A673 (cell line): ENCODE measurements around the gene GCDH. TPM values are rescaled to one million over a fixed set of nuclear protein-coding genes. Genes with fewer than 3 reads are reported as not detected.
"Not testable (repeated sequence)": the region's sequence is repeated elsewhere in the genome, so short reads cannot be mapped to it uniquely, and the experiment has no call there.

Experiments used
- BruUV-seq: library from RNA; stranded (reverse); fragments of 400-500 nt; replicated peaks from 2 replicates; lab custom pipeline; 2021; lab: Mats Ljungman, UMichigan
- CTCF ChIA-PET: fragments of 300-600 bp; sonication (Branson Sonifier 250); formaldehyde crosslinking; loops from one replicate; lab custom pipeline; 2022; ENCODE audit warnings: antibody characterized with exemption; lab: Charles Lee
- POLR2A ChIA-PET: fragments of 300-600 bp; sonication (Branson Sonifier 250); formaldehyde crosslinking; loops from one replicate; lab custom pipeline; 2022; ENCODE audit warnings: antibody characterized with exemption; ENCODE audit not compliant: low non-redundant PET; lab: Charles Lee
- DNase-seq: peaks from one replicate; pipeline ENCODE4 v3.0.0-alpha.2; 2015; ENCODE audit warnings: low spot score
- H3K27ac ChIP-seq: fragments of 200-600 bp; sonication (generic); 2 replicates; pipeline ENCODE4 v1.5.1; 2016; ENCODE audit warnings: mixed run types, low read depth, mild to moderate bottlenecking, mixed read lengths, antibody characterized with exemption, low read length; ENCODE audit not compliant: poor library complexity, severe bottlenecking
- H3K27me3 ChIP-seq: fragments of 200-600 bp; sonication (generic); replicated peaks from 2 replicates; pipeline ENCODE4 v1.6.1; 2017; ENCODE audit warnings: mixed run types, low read depth, mild to moderate bottlenecking, mixed read lengths, antibody characterized with exemption, low read length; ENCODE audit not compliant: insufficient read depth, poor library complexity
- H3K36me3 ChIP-seq: fragments of 200-600 bp; sonication (generic); 2 replicates; pipeline ENCODE4 v1.6.1; 2016; ENCODE audit warnings: mixed run types, mild to moderate bottlenecking, mixed read lengths, antibody characterized with exemption, low read length; ENCODE audit not compliant: insufficient read depth, poor library complexity, severe bottlenecking
- H3K4me1 ChIP-seq: fragments of 200-600 bp; sonication (generic); 2 replicates; pipeline ENCODE4 v1.6.1; 2017; ENCODE audit warnings: mixed run types, mild to moderate bottlenecking, mixed read lengths, antibody characterized with exemption, low read length; ENCODE audit not compliant: insufficient read depth, poor library complexity, severe bottlenecking
- H3K4me3 ChIP-seq: fragments of 200-600 bp; sonication (generic); 2 replicates; pipeline ENCODE4 v1.5.1; 2016; ENCODE audit warnings: low read depth, mixed run types, mild to moderate bottlenecking, mixed read lengths, low read length; ENCODE audit not compliant: poor library complexity, severe bottlenecking
- H3K9me3 ChIP-seq: fragments of 200-600 bp; sonication (generic); 2 replicates; pipeline ENCODE4 v1.6.1; 2016; ENCODE audit warnings: mixed run types, low read depth, mild to moderate bottlenecking, mixed read lengths, antibody characterized with exemption, low read length; ENCODE audit not compliant: poor library complexity, severe bottlenecking
- EZH2 ChIP-seq: fragments of 200-600 bp; sonication (generic); IDR thresholded peaks from 2 replicates; pipeline ENCODE4 v1.6.1; 2017; ENCODE audit warnings: borderline replicate concordance, low read depth, mild to moderate bottlenecking, mixed read lengths, antibody characterized with exemption, low read length; ENCODE audit not compliant: poor library complexity, severe bottlenecking
- intact Hi-C: fragments of 100-400 bp; cut with micrococcal nuclease; formaldehyde crosslinking; loops from one replicate; pipeline ENCODE4 v1.10.0; 2022; ENCODE audit not compliant: unreplicated experiment
- total RNA-seq: library from RNA; stranded (reverse); gene quantifications from 2 replicates; pipeline ENCODE4 v1.2.3, GENCODE V29; 2021
- TF ChIP-seq, protein P1 (sequence below): fragments of 300-800, 200-600 bp; sonication (generic); conservative IDR thresholded peaks from 2 replicates; pipeline ENCODE4 v1.5.1; 2017; ENCODE audit warnings: low read depth, mild to moderate bottlenecking, antibody characterized with exemption, low read length, moderate library complexity, mixed read lengths

Gene GCDH
- total RNA-seq, 1 experiment from 2014 or later = 47.3 TPM

DNA sequence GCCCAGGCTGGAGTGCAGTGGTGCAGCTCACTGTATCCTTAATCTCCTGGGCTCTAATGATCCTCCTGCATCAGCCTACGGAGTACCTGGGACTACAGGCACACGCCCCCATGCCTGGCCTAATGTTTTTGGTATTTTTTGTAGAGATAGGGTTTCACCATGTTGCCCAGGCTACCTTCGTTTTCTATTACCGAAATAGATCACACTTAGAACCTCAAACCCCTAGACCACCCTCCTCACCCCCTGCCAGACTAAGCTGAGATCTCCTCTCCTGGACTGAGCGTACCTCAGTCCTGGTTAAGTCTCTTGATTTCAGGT, 4.3 kb upstream of the GCDH start:
- intact Hi-C loops = no loop called here
- no peaks in the 10 kb centered on the region for H3K36me3 ChIP-seq
- BruUV-seq = no TSS peak
- no peak for DNase-seq
- TF ChIP-seq EZH2 = no peak
- TF ChIP-seq, protein P1, sequence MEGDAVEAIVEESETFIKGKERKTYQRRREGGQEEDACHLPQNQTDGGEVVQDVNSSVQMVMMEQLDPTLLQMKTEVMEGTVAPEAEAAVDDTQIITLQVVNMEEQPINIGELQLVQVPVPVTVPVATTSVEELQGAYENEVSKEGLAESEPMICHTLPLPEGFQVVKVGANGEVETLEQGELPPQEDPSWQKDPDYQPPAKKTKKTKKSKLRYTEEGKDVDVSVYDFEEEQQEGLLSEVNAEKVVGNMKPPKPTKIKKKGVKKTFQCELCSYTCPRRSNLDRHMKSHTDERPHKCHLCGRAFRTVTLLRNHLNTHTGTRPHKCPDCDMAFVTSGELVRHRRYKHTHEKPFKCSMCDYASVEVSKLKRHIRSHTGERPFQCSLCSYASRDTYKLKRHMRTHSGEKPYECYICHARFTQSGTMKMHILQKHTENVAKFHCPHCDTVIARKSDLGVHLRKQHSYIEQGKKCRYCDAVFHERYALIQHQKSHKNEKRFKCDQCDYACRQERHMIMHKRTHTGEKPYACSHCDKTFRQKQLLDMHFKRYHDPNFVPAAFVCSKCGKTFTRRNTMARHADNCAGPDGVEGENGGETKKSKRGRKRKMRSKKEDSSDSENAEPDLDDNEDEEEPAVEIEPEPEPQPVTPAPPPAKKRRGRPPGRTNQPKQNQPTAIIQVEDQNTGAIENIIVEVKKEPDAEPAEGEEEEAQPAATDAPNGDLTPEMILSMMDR = no peak
- ChIA-PET CTCF (no interaction called here), POLR2A (no interaction called here)
- no peak overlapping the region for H3K4me3 ChIP-seq
- H3K4me1 ChIP-seq = peaks cover 9% of the 10 kb centered on the region
- no peaks in the 10 kb centered on the region for H3K27me3 ChIP-seq
- no peak overlapping the region for H3K27ac ChIP-seq
- H3K9me3 ChIP-seq = peaks cover 12% of the 10 kb centered on the region

GRCh38 chr19:12886969-12887747, 3.8 kb upstream of the GCDH start, which contains the start of gene KLF1:
Gene KLF1 (minus strand): TSS chr19:12887201. CDS start chr19:12887140, 61 bp downstream.
- peaks cover 9% of the 10 kb centered on the region for H3K4me1 ChIP-seq
- no peak for TF ChIP-seq EZH2
- TF ChIP-seq, protein P1 = no peak
- H3K9me3 ChIP-seq = peaks cover 12% of the 10 kb centered on the region
- no TSS peak for BruUV-seq
- no peak for DNase-seq
- no peak within 1 kb of the TSS for H3K27ac ChIP-seq
- H3K36me3 ChIP-seq = no peaks in the 10 kb centered on the region
- POLR2A ChIA-PET = no interaction called here
- intact Hi-C loops = no loop called here
- H3K4me3 ChIP-seq = peak within 1 kb of the TSS; percentile 46
- H3K27me3 ChIP-seq = no peaks in the 10 kb centered on the region
- CTCF ChIA-PET = no interaction called here

DNA sequence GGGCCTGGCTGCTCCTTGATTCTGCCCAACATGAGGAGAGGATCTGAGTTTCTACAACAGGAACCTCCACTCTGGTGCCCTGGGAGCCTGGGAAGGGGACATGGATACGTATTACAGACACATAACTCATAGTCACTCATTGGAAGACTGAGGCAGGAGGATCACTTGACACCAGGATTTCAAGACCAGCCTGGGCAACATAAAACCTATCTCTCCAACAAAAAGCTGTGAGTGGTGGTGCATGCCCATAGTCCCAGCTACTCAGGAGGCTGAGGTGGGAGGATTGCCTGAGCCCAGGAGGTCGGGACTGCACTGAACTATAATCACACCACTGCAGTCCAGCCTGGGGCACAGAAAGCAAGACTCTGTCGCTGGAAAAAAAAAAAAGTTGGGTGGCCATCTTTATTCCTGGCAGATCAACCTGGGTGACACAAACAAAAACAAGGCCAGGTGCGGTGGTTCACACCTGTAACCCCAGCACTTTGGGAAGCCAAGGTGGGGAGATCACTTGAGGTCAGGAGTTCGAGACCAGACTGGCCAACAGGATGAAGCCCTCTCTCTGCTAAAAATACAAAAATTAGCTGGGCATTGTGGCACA, 2.9 kb upstream of the GCDH start:
- ChIA-PET CTCF (no interaction called here), POLR2A (no interaction called here)
- intact Hi-C loops = no loop called here

GRCh38 chr19:12890299-12890786, 617 bp upstream of the GCDH start:
- H3K9me3 ChIP-seq, DNase-seq, H3K36me3 ChIP-seq, H3K27me3 ChIP-seq, intact Hi-C loops, H3K4me1 ChIP-seq: not testable (repeated sequence)
- POLR2A ChIA-PET = interaction anchor here (0.6 to 1.1 kb wide), 5 partner anchors 9 to 1179 kb away, joined by 4 to 9 read pairs (median 8); partner anchors contain the start of gene DNASE2
- Histone ChIP-seq H3K4me3 (peak overlapping the region; percentile 92), H3K27ac (peak overlapping the region; percentile 92)
- BruUV-seq = TSS peak; percentile 94
- CTCF ChIA-PET = interaction anchor here (0.5 to 0.8 kb wide), 2 partner anchors 52 to 75 kb away, joined by 3 to 6 read pairs; partner anchors contain the start of gene MAST1

More for the DNA sequence above, 2.9 kb upstream of the GCDH start:
- Histone ChIP-seq H3K36me3 (peaks cover 1% of the 10 kb centered on the region), H3K27ac (no peak overlapping the region), H3K9me3 (peaks cover 12% of the 10 kb centered on the region), H3K4me1 (peaks cover 9% of the 10 kb centered on the region), H3K27me3 (no peaks in the 10 kb centered on the region), H3K4me3 (no peak overlapping the region)
- TF ChIP-seq, protein P1 = no peak
- TF ChIP-seq EZH2 = no peak
- no peak for DNase-seq
- no TSS peak for BruUV-seq
